ENCODE data around the gene FXYD4. TPM values are rescaled to one million over a fixed set of nuclear protein-coding genes. Genes with fewer than 3 reads are reported as not detected.

The FXYD4 gene
- total and polyA plus RNA-seq, 2 of the 8 experiments (the other 6 are each of a cell fraction or from before 2014, with no cell fraction given), result not detected

DNA sequence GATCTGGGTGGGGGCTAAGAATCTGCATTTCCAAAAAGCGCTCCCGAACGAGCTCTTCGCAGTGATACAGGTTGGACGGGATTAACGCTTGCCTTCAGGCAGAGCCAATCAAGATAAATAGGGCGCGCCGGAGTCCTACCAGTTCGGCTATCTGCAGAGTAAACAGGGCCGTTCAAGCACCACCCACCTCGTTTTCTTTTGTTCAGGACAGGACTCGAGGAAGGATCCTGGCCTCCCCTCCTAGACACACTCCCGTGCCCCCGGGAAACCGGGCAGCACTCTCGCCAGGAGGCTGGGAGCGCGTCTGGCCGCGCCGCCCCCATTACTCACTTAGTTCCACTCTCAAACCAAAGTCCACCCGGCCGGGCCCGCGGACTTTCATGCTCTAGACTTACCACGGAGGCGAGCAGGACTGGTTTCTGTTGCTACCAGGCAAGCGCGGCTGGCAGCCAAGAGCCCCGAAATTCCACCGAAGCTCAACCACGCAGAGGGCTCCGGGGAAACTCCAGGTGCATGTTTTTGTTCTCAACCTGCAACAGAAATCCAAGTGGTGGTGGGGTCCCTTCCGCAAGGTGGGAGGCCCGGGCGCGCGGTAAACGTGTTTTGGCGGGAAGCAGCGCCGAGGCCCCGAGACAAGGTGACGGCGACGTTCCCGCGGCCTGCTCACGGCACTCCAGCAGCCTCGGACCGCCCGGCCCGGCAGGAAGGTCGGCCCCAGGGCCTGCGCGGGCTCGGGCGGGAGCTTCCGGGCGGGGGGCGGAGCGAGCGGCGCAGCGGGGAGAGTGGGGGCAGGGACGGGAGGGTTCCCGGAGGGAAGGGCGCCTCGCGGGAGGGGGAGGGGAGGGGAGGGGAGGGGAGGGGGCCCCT is 24.9 kb downstream of the FXYD4 start (continued):
- TF ChIP-seq RNF2 (IDR thresholded peaks at IDR 0.05; ENCODE audit: borderline replicate concordance, low read depth, low read length, missing control alignments, poor library complexity, severe bottlenecking) (no peak), ATF2 (IDR thresholded peaks at IDR 0.05; ENCODE audit: low read length) (no peak), TAF7 (optimal IDR thresholded peaks at IDR 0.05; ENCODE audit: borderline replicate concordance, low read depth, low read length) (peak; percentile 5), TBP (IDR thresholded peaks at IDR 0.05; ENCODE audit: low read depth, low read length) (peak; percentile 55; the same call in 1 of the 2 replicates), MAX (IDR thresholded peaks at IDR 0.05) (peak; percentile 70), BCL11A (IDR thresholded peaks at IDR 0.05; ENCODE audit: low read depth in 2 of 2, low read length in 2 of 2) (no peak), KDM4A (IDR thresholded peaks at IDR 0.05; ENCODE audit: low read depth, low read length, severe bottlenecking) (peak; percentile 13), RFX5 (IDR thresholded peaks at IDR 0.05; ENCODE audit: borderline replicate concordance, low read depth, low read length) (no peak), RXRA (IDR thresholded peaks at IDR 0.05; ENCODE audit: insufficient read depth, low read depth, low read length) (no peak)

Measured in H1 (cell line).